Glutamatergic neuron (in vitro differentiated cells): ENCODE data around the gene SLC9A4. TPM values are rescaled to one million over a fixed set of nuclear protein-coding genes. Genes with fewer than 3 reads are reported as not detected.

Experiments used
- DNase-seq: peaks from one replicate; pipeline ENCODE4 v3.0.0; 2022
- H3K27ac Mint-ChIP-seq: one replicate; pipeline ENCODE4 v1.8.0; 2020; ENCODE audit warnings: mild to moderate bottlenecking, mixed read lengths, inconsistent platforms; ENCODE audit not compliant: unreplicated experiment
- H3K27me3 Mint-ChIP-seq: one replicate; pipeline ENCODE4 v1.8.0; 2020; ENCODE audit warnings: mild to moderate bottlenecking, moderate library complexity, mixed read lengths, inconsistent platforms; ENCODE audit not compliant: unreplicated experiment
- H3K36me3 Mint-ChIP-seq: one replicate; pipeline ENCODE4 v1.8.0; 2020; ENCODE audit warnings: mild to moderate bottlenecking, mixed read lengths, inconsistent platforms; ENCODE audit not compliant: unreplicated experiment
- H3K4me1 Mint-ChIP-seq: one replicate; pipeline ENCODE4 v1.8.0; 2020; ENCODE audit warnings: mild to moderate bottlenecking, low read depth, mixed read lengths, inconsistent platforms; ENCODE audit not compliant: unreplicated experiment
- H3K4me3 Mint-ChIP-seq: one replicate; pipeline ENCODE4 v1.8.0; 2020; ENCODE audit warnings: mild to moderate bottlenecking, mixed read lengths, inconsistent platforms; ENCODE audit not compliant: unreplicated experiment
- H3K9me3 Mint-ChIP-seq: one replicate; pipeline ENCODE4 v1.8.0; 2020; ENCODE audit warnings: mild to moderate bottlenecking, moderate library complexity, mixed read lengths, inconsistent platforms; ENCODE audit not compliant: unreplicated experiment
- total RNA-seq: library from RNA; stranded (reverse); fragmentation: NEBNext Ultra II Directional; extraction: Animal tissue kit (Norgen Biotek cat#: 25700); gene quantifications from one replicate; pipeline ENCODE4 v1.2.1, GENCODE V29; 2021; ENCODE audit not compliant: unreplicated experiment
- TF ChIP-seq, protein P1 (sequence below): fragments of 200-600 bp; sonication (generic); IDR thresholded peaks from one replicate; pipeline ENCODE4 v1.5.0; 2021; ENCODE audit not compliant: partially characterized antibody, unreplicated experiment

The SLC9A4 gene
- total RNA-seq, 1 donor from 2014 or later: 0.12 TPM

DNA sequence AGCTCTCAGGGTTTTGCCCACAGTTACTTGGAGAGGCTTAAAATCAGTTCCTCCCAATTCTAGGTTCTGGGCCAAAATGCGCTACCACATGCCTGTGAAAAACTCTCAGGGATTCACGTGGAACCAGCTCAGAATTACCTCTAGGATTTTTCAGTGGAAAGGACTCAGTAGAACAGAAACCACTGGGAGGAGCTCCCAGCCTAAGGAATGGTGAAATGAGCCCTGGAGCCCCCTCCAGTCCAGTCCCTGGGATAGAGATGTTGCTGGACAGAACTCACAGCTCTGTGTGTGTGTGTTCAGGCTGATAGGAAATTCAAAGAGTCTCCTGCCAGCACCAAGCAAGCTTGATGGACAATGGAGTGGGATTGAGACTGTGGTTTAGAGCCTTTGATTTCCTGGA is 21.1 kb upstream of the SLC9A4 start:
- DNase-seq: no peak
- TF ChIP-seq, protein P1, sequence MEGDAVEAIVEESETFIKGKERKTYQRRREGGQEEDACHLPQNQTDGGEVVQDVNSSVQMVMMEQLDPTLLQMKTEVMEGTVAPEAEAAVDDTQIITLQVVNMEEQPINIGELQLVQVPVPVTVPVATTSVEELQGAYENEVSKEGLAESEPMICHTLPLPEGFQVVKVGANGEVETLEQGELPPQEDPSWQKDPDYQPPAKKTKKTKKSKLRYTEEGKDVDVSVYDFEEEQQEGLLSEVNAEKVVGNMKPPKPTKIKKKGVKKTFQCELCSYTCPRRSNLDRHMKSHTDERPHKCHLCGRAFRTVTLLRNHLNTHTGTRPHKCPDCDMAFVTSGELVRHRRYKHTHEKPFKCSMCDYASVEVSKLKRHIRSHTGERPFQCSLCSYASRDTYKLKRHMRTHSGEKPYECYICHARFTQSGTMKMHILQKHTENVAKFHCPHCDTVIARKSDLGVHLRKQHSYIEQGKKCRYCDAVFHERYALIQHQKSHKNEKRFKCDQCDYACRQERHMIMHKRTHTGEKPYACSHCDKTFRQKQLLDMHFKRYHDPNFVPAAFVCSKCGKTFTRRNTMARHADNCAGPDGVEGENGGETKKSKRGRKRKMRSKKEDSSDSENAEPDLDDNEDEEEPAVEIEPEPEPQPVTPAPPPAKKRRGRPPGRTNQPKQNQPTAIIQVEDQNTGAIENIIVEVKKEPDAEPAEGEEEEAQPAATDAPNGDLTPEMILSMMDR: no peak
- H3K27me3 Mint-ChIP-seq: no peaks in the 10 kb centered on the region

DNA sequence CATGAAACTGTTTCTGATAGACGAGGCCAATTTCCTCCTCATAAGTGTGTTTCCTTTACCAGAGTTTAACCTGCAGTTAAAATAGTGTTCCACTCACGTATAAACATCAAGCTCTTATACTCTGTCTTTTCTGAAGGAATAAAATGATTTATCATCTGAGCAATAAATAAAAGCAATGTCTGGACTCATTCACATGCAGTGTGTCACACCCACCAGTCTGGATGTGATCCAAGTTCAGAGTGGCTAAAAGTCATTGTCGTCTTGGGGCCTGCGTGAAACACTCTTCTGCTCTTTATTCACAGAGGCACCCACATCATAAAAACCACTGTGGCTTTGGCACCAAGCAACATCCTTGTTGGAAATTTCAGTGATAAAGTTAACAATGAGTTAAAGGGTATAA is 19.5 kb upstream of the SLC9A4 start:
- Mint-ChIP-seq H3K27me3 (no peaks in the 10 kb centered on the region), H3K4me1 (no peaks in the 10 kb centered on the region), H3K27ac (no peak overlapping the region), H3K36me3 (no peaks in the 10 kb centered on the region), H3K4me3 (no peak overlapping the region), H3K9me3 (no peaks in the 10 kb centered on the region)
- no peak for DNase-seq
- TF ChIP-seq, protein P1: no peak

More for the DNA sequence above, 21.1 kb upstream of the SLC9A4 start:
- Mint-ChIP-seq H3K36me3 (no peaks in the 10 kb centered on the region), H3K4me3 (no peak overlapping the region), H3K4me1 (no peaks in the 10 kb centered on the region), H3K27ac (no peak overlapping the region), H3K9me3 (peaks cover 2% of the 10 kb centered on the region)

DNA sequence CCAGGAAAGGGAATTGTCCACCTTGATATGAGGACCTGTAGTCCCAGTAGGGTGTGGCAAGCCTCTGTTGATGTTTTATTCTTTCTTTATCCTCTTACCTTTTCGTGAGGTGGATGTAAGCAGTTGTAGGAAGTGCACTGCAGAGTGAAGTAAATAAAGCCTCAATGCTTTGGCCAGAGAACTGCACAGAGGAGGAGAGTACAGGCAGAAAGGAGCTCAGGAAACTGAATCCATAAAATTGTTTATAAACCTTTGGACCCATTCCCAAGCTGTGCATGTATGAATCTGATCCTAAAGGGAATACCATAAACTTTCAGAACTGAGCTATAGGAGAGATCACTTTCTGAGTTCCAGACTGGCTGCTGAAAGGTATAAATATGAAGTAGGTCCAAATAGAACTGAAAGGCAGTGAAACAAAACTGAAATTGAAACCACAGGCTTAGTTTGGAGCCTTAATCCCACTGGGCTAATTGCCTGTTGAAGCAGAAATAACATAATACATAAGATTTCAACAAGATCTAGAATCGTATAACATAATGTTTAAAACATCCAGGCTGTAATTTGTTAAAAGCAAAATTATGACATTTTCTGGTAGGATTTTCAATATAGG is 17.9 kb upstream of the SLC9A4 start:
- no peak overlapping the region for H3K27ac Mint-ChIP-seq
- no peak for DNase-seq
- H3K36me3 Mint-ChIP-seq: no peaks in the 10 kb centered on the region
- no peaks in the 10 kb centered on the region for H3K9me3 Mint-ChIP-seq
- H3K4me1 Mint-ChIP-seq: no peaks in the 10 kb centered on the region
- TF ChIP-seq, protein P1: no peak
- no peaks in the 10 kb centered on the region for H3K27me3 Mint-ChIP-seq
- H3K4me3 Mint-ChIP-seq: no peak overlapping the region

DNA sequence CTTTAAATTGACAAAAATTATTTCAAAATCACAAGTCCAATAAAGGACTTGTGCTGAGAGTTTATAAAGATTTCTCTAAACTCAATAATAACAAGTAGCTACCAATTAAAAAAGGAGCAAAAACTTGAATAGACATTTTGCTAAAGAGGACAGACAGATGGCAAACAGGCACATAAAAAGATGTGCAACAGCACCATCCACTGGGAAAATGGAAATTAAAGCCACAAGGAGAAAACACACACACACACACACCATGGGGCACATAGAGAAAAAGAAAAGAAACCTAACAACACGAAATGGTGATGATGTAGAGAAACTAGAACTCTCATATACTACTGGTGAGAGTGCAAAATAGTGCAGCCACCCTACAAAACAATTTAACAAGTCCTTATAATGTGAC is 12.6 kb upstream of the SLC9A4 start:
- Mint-ChIP-seq H3K27ac (no peak overlapping the region), H3K9me3 (peaks cover 2% of the 10 kb centered on the region), H3K4me1 (no peaks in the 10 kb centered on the region), H3K27me3 (peaks cover 3% of the 10 kb centered on the region), H3K36me3 (peaks cover 7% of the 10 kb centered on the region), H3K4me3 (no peak overlapping the region)
- no peak for DNase-seq
- TF ChIP-seq, protein P1: no peak

DNA sequence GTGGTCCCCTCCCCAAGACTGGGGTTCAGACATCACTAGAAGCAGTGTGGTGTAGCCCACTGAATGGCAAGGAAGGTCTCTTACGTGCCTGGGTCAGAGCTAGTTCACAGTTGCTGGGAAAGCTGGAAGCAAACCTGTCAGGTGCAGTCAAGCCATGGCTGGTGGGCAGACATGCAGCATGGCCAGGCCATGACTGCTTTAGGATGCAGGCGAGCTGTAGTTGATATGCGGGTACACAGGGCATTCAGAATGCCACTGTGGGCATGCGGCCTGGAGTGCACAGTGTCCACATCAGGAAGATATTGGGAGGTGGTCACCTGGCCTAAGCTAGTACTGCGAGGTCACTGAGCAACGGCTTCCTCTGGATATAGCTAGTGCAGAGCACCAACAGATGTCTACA is 11.8 kb upstream of the SLC9A4 start:
- TF ChIP-seq, protein P1: no peak
- H3K4me3 Mint-ChIP-seq: no peak overlapping the region
- peaks cover 7% of the 10 kb centered on the region for H3K36me3 Mint-ChIP-seq
- H3K4me1 Mint-ChIP-seq: no peaks in the 10 kb centered on the region
- H3K9me3 Mint-ChIP-seq: peaks cover 2% of the 10 kb centered on the region
- DNase-seq: no peak
- H3K27ac Mint-ChIP-seq: no peak overlapping the region
- peaks cover 3% of the 10 kb centered on the region for H3K27me3 Mint-ChIP-seq
